HG03354 (cell line): ENCODE results near the gene COPE.

Experiments used
- ATAC-seq: cut with Tn5 transposase; IDR thresholded peaks from one replicate; pipeline ENCODE4 v1.9.1; 2021; ENCODE audit warnings: mild to moderate bottlenecking; ENCODE audit not compliant: unreplicated experiment, poor library complexity, severe bottlenecking

COPE gene

DNA sequence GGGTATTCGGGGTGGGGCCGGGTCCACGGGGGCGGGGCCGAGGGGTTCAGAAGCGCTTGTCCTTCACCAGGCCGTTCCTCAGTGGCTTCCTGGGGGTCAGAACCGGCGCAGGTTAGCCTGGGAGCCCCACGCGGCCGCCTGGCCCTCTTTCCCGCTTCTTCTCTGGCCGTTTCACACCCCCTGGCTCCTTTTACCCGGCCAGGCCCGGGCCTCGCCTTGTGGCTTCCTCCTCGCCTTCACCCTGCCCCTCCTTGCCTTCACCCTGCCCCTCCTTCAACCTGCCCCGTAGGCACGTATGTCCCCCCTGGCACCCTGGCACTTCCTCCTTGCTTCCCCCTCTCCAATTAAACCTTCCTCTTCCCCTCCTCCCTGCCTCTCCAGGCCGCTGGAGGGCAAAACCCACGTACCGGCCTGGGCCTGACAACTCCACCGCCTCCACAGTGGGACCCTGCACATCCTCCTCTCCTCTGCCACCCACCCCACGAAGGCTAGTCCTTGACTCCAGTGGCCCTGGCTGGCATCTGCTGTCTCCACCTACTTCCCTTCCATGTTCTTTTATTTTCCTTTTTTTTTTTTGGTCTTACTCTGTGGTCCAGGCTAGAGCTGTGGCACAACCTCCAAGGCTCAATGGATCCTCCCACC is 48.5 kb downstream of the COPE start:
- ATAC-seq, result no peak

DNA sequence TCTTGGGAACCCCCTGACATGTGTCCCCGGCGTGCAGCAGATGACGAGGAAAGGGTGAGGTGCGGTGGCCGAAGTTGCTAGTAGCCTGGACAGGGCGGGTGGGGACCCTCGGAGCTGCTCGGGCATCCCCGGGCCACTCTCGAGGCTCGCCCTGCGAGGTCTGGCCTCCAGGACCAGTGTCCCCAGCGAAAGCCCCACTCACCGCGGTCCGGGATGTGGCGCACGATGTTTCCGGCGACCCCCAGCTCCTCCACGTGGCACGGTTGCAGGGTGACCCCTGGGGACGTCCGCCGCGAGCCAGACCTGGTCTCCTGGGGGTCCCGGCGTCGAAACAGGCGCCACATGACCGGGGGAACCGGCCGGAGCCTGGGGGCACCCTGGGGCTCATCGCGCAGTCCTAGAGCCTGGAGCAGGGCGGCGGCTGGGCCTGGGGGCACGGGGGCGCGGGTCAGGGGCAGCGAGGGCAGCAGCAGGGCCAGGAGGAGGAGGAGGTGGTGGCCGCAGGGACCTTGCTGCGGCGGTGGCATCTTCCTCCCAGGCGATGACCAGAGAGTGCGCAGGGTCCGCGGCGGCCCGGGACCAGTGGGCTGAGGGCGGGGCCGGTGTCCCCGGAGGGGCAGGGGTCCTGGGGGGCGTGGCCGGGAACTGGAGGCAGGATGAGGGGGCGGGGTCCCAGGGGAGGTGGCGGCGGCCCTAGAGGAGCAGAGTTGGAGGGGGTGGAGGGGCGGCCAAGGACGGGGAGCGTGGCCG is 49.2 kb downstream of the COPE start:
- no peak for ATAC-seq

DNA sequence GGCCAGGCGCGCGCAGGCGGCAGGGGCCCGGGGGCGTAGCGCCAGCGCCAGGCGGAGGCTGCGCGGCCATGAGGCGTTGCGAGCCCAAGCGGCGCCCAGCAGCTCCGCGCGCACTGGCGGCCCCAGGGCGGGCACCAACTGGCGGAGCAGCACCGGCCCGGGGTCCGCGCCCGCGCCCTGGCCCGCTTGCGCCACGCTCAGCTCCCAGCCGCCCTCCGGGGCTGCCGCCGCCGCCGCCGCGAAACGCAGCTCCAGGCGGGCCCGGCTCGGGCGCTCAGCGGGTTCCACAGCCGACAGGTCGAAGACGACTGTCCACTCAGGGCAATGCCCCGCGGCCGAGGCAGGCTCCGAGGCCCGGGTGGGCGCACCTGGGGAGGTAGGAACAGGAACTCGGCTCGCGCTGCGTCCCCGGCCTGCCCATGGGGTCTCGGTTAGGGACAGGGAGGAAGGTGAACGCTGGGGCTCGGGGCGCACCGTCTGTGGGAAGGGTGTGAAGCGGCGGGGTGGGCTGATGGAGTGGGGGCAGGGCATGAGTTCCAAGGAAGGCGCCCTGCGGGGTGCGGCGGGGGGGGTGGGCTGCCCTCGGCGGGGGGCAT is 50.1 kb downstream of the COPE start:
- ATAC-seq, result no peak

DNA sequence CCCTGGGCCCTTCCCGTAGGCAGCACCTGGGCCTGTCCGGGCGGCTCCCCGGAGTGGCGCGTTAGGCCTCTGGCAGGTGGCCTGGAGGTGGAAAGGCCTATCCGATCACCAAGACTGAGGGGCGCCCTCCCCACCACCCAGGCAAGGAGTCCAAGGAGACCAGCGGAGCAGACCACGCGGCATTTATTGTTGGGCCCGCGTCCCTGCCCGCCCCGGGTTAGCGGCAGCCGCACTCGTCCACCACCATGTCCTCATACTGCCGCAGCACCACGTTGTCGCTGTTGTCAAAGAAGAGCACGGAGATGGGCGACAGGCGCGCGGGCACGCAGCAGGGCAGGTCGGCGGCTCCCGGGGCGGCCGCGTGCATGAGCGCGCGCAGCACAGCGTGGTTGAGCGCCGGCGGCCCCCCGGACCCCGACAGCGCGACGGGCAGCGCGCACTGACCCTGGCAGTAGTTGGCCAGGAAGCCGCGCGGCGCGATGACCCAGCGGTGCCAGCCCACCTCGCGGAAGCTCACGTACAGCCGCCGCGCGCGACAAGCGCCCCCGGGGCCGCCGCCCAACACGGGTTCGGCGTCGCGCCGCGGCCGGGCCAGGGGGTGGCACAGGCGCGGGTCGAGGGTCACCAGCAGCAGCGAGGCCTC is 50.7 kb downstream of the COPE start:
- no peak for ATAC-seq

DNA sequence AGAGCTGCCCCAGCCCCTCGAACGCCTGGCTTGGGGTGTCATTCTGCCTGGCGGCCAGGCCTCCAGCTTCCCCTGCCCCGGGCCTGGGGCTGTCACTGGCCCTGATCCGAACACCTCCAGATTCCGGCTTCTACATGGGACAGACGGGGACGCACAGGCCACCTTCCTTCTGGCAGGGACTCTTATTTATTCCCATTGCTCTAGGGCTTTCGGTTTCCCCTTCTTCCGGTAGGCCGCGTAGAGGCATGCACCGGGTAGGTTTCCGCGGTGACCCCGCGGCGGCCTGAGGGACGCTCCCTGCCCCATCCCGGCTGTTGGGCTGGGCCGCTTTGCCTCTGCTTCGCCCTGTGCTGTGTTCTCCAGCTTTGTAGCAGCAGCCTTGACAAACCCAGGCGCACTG is 51.4 kb downstream of the COPE start:
- no peak for ATAC-seq

DNA sequence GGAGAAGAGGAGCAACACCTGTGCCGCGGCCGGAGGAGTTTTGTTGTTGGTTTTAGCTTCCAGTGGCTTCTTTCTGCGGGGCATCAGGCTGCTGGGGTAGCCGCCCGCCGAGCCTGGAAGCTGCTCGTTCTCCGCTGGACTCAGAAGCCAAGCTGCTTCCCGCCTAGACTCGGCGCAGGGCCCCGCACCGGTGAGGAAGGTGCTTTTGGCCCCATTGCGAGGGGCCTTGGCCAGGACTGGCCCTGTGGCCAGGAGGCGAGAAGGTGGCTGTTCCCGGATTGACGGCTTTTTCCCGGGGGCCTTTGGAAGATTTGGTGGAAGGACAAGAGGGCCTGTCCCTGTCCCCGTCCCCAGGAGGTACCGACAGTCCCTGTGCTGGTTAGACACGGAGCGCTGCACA is 52.0 kb downstream of the COPE start:
- ATAC-seq, result no peak

DNA sequence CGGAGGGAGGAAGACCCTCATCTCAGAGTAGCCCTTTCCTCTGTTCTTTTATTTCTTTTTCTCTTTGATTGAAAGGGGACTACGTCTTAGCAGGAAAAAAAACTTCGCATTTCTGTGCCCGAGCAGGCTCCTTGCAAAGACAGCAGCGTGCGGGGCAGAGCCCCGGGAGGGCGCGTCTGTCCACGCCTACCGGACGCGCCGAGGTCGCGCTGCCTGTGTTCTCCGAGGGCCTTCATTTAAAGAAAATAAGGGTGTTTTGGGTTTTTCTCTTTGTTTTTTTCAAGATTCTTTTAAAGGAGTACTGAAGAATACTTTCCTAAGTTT is 52.4 kb downstream of the COPE start:
- ATAC-seq, result no peak

DNA sequence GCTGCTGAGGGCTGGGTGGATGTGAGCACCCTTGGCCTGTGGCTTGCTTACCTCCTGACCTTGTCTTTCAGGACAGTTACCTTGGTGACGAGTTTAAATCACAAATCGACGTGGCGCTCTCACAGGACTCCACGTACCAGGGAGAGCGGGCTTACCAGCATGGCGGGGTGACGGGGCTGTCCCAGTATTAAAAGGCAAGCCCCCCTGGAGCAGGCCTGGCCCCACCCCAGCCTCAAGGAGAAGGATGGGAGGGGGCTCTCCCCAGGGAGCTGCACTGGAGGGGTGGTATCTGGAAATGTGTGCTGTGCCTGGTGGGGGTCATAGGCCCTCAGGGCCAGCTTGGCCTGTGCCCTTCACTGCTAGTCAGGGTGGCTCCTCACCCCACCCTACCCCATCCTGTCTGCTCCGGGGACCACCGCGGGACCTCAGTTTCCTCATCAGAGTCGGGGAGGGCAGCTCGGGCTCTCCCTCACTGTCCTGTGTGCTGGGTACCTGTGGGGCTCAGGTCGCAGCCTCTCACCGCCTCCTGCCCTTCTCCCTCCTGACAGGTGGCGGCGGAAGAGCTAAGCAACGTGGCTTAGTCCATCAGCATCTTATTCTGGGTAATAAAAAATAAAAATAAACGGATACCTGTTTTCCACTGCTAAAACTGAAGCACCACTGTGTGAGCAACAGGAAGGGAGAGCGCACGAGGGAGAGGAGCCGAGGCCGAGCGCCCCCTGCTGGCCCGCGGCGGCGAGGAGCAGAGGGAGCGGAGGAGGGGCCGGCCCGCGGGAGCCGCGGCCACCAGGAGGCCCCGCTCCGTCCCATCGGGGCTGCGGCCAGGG is 53.0 kb downstream of the COPE start:
- ATAC-seq, result peak; percentile 55

DNA sequence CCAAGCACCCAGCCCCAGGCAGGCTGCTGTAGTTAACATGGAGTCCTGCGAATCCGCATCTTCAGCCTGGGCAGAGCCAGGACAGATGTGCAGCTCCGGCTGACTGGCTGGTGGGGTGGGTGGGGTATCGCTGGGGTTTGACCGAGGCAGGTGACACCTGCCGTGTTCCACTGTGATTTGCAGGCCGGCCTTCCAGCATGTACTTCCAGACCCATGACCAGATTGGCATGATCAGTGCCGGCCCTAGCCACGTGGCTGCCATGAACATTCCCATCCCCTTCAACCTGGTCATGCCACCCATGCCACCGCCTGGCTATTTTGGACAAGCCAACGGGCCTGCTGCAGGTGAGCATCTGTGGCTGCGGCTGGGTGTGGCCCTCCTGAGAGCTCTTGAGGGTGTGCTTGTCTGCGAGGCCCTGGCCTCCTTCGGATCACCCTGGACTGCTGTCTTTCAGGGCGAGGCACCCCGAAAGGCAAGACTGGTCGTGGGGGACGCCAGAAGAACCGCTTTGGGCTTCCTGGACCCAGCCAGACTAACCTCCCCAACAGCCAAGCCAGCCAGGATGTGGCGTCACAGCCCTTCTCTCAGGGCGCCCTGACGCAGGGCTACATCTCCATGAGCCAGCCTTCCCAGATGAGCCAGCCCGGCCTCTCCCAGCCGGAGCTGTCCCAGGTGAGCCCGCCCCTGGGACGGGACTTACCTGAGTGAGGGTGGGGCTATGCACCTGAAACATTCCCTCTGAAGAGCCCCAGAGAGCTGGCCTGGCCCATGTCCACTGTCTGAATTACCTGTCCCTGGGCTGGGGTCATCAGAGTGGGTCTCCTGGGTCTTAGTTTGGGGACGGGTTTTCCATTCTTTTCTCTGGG is 53.8 kb downstream of the COPE start:
- ATAC-seq, result no peak

DNA sequence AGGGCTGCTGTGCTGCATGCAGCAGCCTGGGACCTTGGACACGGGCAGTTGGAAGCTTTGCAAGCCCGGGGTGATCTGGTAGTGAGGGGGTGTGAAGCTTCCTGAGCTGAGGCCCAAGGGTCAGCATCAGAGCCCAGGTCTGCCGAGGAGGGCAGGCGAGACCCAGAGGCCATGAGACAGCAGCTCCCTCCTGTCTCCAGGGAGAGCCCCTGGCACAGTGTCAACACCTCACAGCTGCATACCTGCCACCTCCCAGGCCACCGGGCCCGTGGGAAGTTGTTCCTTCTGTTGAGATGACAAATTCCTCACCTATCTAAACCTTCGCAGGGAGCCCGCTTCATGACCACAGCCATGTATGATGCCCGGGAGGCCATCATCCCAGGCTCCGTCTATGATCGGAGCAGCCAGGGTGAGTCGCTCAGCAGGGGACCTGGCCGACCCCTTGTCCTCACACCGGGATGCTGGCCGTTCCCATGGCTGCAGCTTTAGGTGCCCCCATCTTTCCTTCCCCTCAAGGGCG is 55.3 kb downstream of the COPE start:
- no peak for ATAC-seq

DNA sequence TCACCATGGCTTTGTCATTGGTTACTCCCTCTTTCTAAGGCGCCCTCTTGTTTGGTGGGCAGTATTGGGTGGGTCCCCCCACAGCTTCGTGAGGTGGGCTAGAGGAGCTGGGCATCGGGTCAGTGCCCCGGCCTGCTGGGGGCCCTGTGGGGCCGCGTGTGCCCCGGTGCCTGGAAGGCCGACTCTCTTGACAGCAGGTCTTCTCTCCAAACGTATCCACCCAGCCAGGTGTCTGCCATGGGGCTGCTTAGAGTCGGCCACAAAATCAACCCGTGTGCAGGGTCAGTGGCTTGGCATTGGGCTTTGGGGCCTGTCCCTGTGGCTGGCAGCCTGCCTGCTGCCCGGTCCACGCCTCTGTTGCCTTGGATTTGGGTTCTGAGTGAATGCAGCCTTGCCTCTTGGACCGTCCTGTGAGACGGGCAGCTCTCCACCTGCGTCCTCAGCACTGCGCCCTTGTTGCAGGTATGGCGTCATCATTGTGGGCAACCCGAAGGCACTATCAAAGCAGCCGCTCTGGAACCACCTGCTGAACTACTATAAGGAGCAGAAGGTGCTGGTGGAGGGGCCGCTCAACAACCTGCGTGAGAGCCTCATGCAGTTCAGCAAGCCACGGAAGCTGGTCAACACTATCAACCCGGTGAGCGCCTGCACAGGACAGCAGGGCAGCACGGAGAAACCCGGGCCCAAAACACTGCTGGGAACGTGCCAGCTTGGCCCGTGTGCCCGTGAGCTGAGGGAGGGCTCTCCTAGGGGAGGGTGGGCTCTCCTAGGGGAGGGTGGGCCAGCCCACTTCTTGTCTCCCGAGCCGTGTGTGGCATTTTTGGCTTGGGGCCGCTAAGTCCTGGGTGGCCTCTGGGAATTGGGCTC is 56.0 kb downstream of the COPE start:
- no peak for ATAC-seq

DNA sequence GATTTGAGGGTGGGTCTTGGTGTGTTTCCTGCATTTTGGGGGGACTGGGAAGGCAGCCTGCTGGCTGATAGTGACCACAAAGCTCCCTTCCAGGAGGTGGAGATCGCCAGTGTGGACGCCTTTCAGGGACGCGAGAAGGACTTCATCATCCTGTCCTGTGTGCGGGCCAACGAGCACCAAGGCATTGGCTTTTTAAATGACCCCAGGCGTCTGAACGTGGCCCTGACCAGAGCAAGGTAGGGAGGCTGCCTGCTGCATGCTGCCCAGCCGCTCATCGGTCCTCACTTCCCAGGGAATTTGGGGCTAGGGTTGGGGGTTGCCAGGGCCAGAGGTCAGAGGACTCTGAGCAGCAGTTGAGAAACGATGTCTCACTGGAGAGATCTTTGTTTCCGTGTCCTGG is 57.3 kb downstream of the COPE start:
- no peak for ATAC-seq

DNA sequence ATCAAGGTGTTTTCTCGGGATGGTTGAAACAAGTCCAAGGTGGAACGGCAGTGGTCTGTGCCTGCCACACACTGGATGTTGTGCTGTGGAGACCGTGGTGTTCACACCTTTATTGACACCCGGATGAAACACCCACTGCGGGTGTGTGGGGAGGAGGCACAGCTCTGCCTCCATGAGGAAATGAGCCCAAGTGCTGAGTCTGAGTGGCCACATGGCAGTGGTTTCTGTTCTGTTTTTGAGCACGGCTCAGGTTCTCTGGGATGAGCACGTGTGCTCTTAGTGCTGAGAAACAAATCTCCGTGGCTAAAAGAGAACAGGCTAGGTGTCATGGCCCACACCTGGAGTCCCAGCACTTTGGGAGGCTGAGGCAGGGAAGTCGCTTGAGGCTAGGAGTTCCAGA is 58.0 kb downstream of the COPE start:
- ATAC-seq, result no peak

DNA sequence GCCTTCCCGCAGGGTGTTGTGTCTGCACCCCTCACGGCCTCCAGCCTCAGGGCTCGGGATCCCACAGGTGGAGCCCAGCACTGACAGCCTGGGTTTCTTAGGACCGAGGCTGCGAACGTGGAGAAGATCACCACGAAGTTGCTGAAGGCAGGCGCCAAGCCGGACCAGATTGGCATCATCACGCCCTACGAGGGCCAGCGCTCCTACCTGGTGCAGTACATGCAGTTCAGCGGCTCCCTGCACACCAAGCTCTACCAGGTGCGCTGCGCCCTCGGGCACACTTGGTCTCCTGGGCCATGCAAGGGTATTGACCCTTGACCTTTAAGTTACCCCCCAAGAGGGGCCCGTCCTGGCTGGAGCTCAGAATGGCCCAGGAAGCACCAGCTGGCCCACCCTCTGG is 58.5 kb downstream of the COPE start:
- ATAC-seq, result no peak

DNA sequence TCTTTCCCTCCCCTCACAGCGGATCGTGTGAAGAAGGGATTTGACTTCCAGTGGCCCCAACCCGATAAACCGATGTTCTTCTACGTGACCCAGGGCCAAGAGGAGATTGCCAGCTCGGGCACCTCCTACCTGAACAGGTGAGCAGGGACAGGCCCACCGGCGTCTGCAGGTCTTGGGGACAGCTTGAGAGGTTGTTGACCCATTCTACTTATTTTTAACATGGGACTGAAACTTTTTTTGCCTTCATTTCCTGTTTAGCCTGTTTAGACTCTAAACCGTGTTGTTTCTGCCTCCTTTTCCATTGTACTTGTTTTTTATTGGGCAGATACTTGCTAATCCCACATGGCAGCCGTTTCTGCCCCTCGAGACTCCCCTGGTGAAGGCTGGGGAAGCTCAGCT is 58.9 kb downstream of the COPE start:
- ATAC-seq, result no peak

DNA sequence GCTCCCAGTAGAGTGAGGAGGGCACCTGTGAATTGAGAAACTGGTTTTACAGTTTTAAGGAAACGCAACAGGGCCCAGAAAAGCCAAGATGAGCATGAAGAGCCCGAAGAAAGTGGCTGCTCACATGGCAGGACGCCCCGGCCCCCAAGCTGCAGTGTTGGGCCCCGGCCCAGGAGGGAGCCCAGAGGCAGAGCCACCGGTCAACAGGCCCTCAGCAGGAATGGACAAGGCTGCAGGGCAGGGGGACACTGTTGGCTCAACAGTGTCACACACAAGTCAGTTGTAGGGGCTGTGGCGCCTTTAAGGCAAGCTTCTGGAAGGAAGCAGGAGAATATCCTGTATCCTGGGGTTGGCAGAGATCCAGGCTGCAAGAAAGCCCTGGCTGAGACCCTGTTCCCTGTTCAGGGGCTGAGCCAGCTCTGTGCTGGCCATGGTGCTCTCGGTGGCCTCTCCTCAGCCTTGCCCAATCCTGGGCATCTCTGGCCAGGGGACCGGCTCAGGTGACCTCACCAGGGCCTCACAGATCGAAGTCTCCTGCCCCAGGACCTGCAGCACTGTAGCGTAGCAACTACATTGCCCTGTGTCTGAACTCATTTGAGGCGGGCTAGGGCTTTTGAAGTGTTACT is 59.4 kb downstream of the COPE start:
- no peak for ATAC-seq

DNA sequence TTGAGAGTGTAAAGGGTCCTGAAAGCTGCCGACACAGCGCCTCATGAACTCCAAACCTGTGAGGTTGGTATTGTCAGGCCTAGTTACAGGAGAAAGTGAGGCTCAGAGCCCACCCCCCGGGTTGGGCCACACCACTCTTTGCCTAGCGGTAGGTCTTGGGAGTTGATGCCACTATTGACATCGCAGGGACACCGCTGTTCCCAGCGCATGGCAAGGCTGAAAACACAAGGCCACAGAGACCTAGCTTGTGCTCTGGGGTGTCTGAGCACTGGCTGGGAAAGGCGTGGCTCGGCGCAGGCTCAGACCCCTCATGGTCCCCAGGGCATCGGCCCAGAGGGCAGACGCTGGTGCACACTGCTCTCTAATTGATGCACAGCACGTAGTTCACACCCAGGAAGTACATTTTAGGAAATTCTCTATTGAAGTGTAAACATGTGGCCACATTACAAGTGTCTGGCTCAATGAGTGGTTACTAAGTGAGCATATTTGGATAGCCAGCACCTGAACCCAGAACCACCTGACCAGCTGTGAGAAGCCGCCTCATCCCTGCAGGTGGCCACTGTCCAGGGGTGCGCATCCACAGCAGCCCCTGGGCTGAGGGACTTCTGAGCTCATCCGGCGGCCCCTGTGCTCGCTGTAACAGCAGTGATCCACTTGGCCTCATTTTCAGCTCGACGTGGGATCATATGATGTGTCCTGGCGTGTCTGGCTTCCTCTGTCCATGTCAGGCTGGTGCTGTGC is 60.1 kb downstream of the COPE start:
- no peak for ATAC-seq
